ENCODE measurements around the gene ABCA2. TPM values are rescaled to one million over a fixed set of nuclear protein-coding genes. Genes with fewer than 3 reads are reported as not detected.

ABCA2 gene
- total and polyA plus RNA-seq, 12 donors = 16.0 to 46.7 (median 28.1) TPM

GRCh38 chr9:136970361-136970760 lies 57.7 kb downstream of the ABCA2 start:
- Histone ChIP-seq H3K27ac (no peak overlapping the region), H3K4me1 (peaks cover under 1 to 38% (median 21%) of the 10 kb centered on the region in 9 donors), H3K4me3 (no peak overlapping the region), H3K9me3 (no peaks in the 10 kb centered on the region), H3K36me3 (no peaks in the 10 kb centered on the region), H3K27me3 (no peaks in the 10 kb centered on the region)
- TF ChIP-seq CTCF (IDR thresholded peaks at IDR 0.05) = no peak
- DNase-seq (peak in 1 of 2 donors; percentile 9), ATAC-seq (no peak)
- intact Hi-C loops (cut with DNase I) = no loop called here
- 83 to 92% methylated on average over 11 of the region's 11 CpGs for WGBS, 2 donors

- Histone ChIP-seq H3K36me3 (no peaks in the 10 kb centered on the region), H3K4me1 (peaks cover 0 to 32% (median 15%) of the 10 kb centered on the region in 9 donors), H3K27me3 (no peaks in the 10 kb centered on the region), H3K9me3 (no peaks in the 10 kb centered on the region), H3K27ac (no peak overlapping the region), H3K4me3 (no peak overlapping the region)
- no peak for ATAC-seq
- no peak for TF ChIP-seq CTCF (IDR thresholded peaks at IDR 0.05)
- 79 to 87% methylated on average over 5 of the region's 5 CpGs for WGBS, 2 donors
- intact Hi-C loops (cut with DNase I) = no loop called here
- no peak for DNase-seq
These were observed 58.3 kb downstream of the ABCA2 start for GRCh38 chr9:136969774-136970173.

DNA sequence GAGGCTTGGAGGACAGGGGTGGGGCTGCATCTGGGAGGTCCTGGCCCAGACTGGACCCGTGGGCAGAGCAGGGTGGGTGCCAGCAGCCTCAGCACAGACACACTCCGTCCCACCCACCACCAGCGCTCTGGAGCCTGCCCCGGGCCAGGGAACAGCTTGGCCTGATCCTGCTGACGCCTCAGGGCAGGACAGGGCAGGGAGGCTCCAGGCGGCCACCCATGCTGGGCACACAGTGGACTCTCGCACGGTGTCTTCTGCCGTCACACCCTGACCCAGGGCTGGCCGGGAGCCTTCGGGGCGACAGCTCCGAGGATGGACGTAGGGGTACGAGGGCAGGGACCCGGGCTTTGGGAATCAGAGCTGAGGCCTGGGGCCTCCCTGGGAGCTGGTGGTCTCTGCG lies 58.9 kb downstream of the ABCA2 start:
- no peaks in the 10 kb centered on the region for H3K36me3 ChIP-seq
- H3K4me1 ChIP-seq = peaks cover 0 to 32% (median 13%) of the 10 kb centered on the region in 9 donors
- intact Hi-C loops (cut with DNase I) = no loop called here
- H3K27me3 ChIP-seq = no peaks in the 10 kb centered on the region
- no peak overlapping the region for H3K27ac ChIP-seq
- TF ChIP-seq CTCF (IDR thresholded peaks at IDR 0.05) = no peak
- ATAC-seq = peak in 1 of 8 donors; percentile 14
- no peaks in the 10 kb centered on the region for H3K9me3 ChIP-seq
- H3K4me3 ChIP-seq = no peak overlapping the region
- 82 to 86% methylated on average over 17 of the region's 17 CpGs for WGBS, 2 donors
- DNase-seq = no peak

GRCh38 chr9:136968333-136969127 lies 59.5 kb downstream of the ABCA2 start:
- DNase-seq (peak in 1 of 2 donors; percentile 20), ATAC-seq (peak in 1 of 8 donors; percentile 48)
- TF ChIP-seq CTCF (IDR thresholded peaks at IDR 0.05) = no peak
- intact Hi-C loops (cut with DNase I) = no loop called here
- no peaks in the 10 kb centered on the region for H3K36me3 ChIP-seq
- H3K27me3 ChIP-seq = no peaks in the 10 kb centered on the region
- 69 to 77% methylated on average over 17 of the region's 17 CpGs for WGBS, 2 donors
- H3K4me1 ChIP-seq = peaks cover 0 to 34% (median 13%) of the 10 kb centered on the region in 9 donors
- H3K9me3 ChIP-seq = no peaks in the 10 kb centered on the region
- no peak overlapping the region for H3K27ac ChIP-seq
- H3K4me3 ChIP-seq = no peak overlapping the region
